Measurements from ENCODE around the gene ATP5F1C.

Gene ATP5F1C

DNA sequence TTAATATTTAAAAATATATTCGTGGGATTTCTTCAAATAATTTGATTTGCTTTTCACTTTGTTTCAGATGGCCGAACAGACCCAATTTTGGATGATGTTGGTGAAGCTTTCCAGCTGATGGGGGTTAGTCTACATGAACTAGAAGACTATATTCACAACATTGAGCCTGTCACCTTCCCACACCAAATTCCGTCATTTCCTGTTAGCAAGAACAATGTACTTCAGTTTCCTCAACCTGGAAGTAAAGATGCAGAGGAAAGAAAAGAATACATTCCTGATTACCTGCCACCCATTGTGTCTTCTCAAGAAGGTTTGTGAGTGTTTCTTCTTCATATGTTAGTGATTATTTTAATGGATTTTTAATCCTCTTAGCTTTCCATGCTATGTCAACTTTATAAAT, 36.3 kb downstream of the ATP5F1C start:
- no peak for DNase-seq (ENCODE audit: low spot score)

GRCh38 chr10:7826971-7827370, 39.0 kb downstream of the ATP5F1C start:
- no peak overlapping the region for H3K27ac ChIP-seq (ENCODE audit: poor library complexity, severe bottlenecking)
- ATAC-seq (ENCODE audit: low read depth): peak; percentile 53; the same call in 1 of the 3 replicates

More for the DNA sequence above, 36.3 kb downstream of the ATP5F1C start:
- Histone ChIP-seq H3K27me3 (ENCODE audit: insufficient read depth, poor library complexity, severe bottlenecking) (no peaks in the 10 kb centered on the region), H3K4me3 (ENCODE audit: severe bottlenecking) (no peak overlapping the region), H3K4me1 (ENCODE audit: insufficient read depth, poor library complexity, severe bottlenecking) (peaks cover 6% of the 10 kb centered on the region), H3K9me3 (ENCODE audit: severe bottlenecking) (no peaks in the 10 kb centered on the region), H3K27ac (ENCODE audit: poor library complexity, severe bottlenecking) (no peak overlapping the region), H3K36me3 (ENCODE audit: low read depth) (peaks cover 32% of the 10 kb centered on the region)
- ATAC-seq (ENCODE audit: low read depth): no peak
- no peak for TF ChIP-seq CTCF (IDR thresholded peaks at IDR 0.05; ENCODE audit: poor library complexity, severe bottlenecking)

DNA sequence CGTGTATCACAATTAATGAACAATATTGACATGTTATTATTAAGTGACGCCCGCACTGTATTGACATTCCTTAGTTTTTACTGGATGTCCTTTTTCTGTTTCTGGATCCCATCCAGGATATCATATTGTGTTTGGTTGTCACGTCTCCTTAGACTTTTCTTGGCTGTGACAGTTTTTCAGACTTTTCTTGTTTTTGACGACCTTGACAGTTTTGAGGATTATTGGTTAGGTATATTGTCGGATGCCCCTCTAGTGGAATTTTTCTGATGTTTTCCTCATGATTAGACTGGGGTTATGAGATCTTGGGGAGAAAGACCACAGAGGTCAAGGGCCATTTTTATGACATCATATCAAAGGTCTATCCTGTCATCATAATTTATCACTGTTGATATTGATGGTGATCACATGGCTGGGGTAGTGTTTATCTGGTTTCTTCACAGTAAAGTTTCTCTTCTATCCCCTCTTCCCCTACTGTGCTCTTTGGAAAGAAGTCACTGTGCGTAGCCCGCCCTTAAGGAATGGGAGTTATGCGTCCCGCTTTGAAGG, 41.4 kb downstream of the ATP5F1C start:
- no peak overlapping the region for H3K4me3 ChIP-seq (ENCODE audit: severe bottlenecking)
- DNase-seq (ENCODE audit: low spot score): no peak
- ATAC-seq (ENCODE audit: low read depth): no peak
- no peaks in the 10 kb centered on the region for H3K27me3 ChIP-seq (ENCODE audit: insufficient read depth, poor library complexity, severe bottlenecking)
- H3K36me3 ChIP-seq (ENCODE audit: low read depth): peaks cover 19% of the 10 kb centered on the region
- TF ChIP-seq CTCF (IDR thresholded peaks at IDR 0.05; ENCODE audit: poor library complexity, severe bottlenecking): no peak
- no peak overlapping the region for H3K27ac ChIP-seq (ENCODE audit: poor library complexity, severe bottlenecking)
- H3K9me3 ChIP-seq (ENCODE audit: severe bottlenecking): no peaks in the 10 kb centered on the region
- H3K4me1 ChIP-seq (ENCODE audit: insufficient read depth, poor library complexity, severe bottlenecking): no peaks in the 10 kb centered on the region

More at GRCh38 chr10:7826971-7827370, 39.0 kb downstream of the ATP5F1C start:
- Histone ChIP-seq H3K9me3 (ENCODE audit: severe bottlenecking) (no peaks in the 10 kb centered on the region), H3K36me3 (ENCODE audit: low read depth) (peaks cover 23% of the 10 kb centered on the region), H3K4me3 (ENCODE audit: severe bottlenecking) (no peak overlapping the region), H3K4me1 (ENCODE audit: insufficient read depth, poor library complexity, severe bottlenecking) (no peaks in the 10 kb centered on the region), H3K27me3 (ENCODE audit: insufficient read depth, poor library complexity, severe bottlenecking) (no peaks in the 10 kb centered on the region)
- TF ChIP-seq CTCF (IDR thresholded peaks at IDR 0.05; ENCODE audit: poor library complexity, severe bottlenecking): no peak
- DNase-seq (ENCODE audit: low spot score): no peak

DNA sequence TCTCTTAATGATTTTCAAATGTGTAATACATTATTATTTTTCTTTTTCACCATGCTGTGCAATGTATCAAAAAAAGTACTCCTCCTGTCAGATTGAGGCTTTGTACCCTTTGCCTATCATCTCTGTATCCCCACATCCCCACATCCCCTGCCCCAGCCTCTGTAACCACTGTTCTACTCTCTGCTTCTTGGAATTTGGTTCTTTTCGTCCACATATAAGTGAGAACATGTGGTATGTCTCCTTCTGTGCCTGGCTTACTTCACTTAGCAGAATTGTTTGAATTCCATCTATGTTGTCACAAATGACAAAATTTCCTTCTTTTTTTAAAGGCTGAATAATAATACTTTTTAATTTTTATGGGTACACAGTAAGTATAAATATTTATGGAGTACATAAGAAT, 44.1 kb downstream of the ATP5F1C start:
- no peak for TF ChIP-seq CTCF (IDR thresholded peaks at IDR 0.05; ENCODE audit: poor library complexity, severe bottlenecking)
- no peak overlapping the region for H3K4me3 ChIP-seq (ENCODE audit: severe bottlenecking)
- ATAC-seq (ENCODE audit: low read depth) (no peak), DNase-seq (ENCODE audit: low spot score) (no peak)
- no peak overlapping the region for H3K27ac ChIP-seq (ENCODE audit: poor library complexity, severe bottlenecking)
- no peaks in the 10 kb centered on the region for H3K4me1 ChIP-seq (ENCODE audit: insufficient read depth, poor library complexity, severe bottlenecking)
- no peaks in the 10 kb centered on the region for H3K9me3 ChIP-seq (ENCODE audit: severe bottlenecking)
- no peaks in the 10 kb centered on the region for H3K27me3 ChIP-seq (ENCODE audit: insufficient read depth, poor library complexity, severe bottlenecking)
- H3K36me3 ChIP-seq (ENCODE audit: low read depth): peaks cover 2% of the 10 kb centered on the region; the same call in 1 of the 2 replicates

DNA sequence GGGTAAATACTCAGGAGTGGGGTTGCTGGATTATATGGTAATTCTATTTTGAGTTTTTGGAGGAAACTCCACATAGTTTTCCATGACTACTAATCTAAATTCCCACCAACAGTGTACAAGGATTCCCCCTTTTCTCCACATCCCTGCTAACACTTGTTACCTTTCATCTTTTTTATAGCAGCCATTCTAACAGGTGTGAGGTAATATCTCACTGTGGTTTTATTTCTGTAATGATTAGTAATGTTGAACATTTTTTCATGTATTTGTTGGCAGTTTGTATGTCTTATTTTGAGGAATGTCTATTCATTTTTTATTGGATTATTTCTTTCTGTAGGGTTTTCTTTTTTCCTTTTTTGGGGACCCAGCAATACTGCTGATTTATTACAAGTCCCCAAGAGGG, 45.2 kb downstream of the ATP5F1C start:
- Histone ChIP-seq H3K36me3 (ENCODE audit: low read depth) (no peaks in the 10 kb centered on the region), H3K9me3 (ENCODE audit: severe bottlenecking) (no peaks in the 10 kb centered on the region), H3K27me3 (ENCODE audit: insufficient read depth, poor library complexity, severe bottlenecking) (no peaks in the 10 kb centered on the region), H3K27ac (ENCODE audit: poor library complexity, severe bottlenecking) (no peak overlapping the region), H3K4me3 (ENCODE audit: severe bottlenecking) (no peak overlapping the region), H3K4me1 (ENCODE audit: insufficient read depth, poor library complexity, severe bottlenecking) (no peaks in the 10 kb centered on the region)
- ATAC-seq (ENCODE audit: low read depth): no peak
- no peak for DNase-seq (ENCODE audit: low spot score)
- no peak for TF ChIP-seq CTCF (IDR thresholded peaks at IDR 0.05; ENCODE audit: poor library complexity, severe bottlenecking)

Data from RWPE2 (cell line).